Measurements from ENCODE around the gene AIMP1.
"Not testable (repeated sequence)": the region's sequence is repeated elsewhere in the genome, so short reads cannot be mapped to it uniquely, and the experiment has no call there.

The AIMP1 gene

DNA sequence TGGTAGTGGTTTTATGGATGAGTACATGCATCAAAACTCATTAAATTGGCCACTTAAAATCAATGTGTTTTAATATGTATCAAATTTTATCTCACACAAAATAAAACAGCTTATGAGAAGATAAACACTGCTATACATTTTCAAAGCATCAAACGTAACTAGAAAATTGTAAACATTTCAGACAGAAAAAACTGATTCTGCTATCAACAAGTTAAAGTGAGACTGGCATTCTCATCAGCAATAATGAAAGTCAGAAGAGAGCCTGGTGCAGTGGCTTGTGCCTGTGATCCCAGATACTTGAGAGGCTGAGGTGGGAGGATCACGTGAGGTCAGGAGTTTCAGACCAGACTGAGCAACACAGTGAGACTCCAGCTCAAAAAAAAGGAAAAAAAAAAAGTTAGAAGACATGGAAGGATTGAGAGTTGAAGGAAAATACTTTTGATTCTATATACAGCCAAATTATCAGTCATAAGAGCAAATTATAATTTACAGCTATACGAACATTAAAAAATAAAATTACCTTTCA is 3.3 kb upstream of the AIMP1 start:
- TF ChIP-seq, protein P1, sequence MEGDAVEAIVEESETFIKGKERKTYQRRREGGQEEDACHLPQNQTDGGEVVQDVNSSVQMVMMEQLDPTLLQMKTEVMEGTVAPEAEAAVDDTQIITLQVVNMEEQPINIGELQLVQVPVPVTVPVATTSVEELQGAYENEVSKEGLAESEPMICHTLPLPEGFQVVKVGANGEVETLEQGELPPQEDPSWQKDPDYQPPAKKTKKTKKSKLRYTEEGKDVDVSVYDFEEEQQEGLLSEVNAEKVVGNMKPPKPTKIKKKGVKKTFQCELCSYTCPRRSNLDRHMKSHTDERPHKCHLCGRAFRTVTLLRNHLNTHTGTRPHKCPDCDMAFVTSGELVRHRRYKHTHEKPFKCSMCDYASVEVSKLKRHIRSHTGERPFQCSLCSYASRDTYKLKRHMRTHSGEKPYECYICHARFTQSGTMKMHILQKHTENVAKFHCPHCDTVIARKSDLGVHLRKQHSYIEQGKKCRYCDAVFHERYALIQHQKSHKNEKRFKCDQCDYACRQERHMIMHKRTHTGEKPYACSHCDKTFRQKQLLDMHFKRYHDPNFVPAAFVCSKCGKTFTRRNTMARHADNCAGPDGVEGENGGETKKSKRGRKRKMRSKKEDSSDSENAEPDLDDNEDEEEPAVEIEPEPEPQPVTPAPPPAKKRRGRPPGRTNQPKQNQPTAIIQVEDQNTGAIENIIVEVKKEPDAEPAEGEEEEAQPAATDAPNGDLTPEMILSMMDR (IDR thresholded peaks at IDR 0.05; ENCODE audit: low read depth, low read length), result no peak
- no peak for DNase-seq (ENCODE audit: extremely low read depth, low read depth)

DNA sequence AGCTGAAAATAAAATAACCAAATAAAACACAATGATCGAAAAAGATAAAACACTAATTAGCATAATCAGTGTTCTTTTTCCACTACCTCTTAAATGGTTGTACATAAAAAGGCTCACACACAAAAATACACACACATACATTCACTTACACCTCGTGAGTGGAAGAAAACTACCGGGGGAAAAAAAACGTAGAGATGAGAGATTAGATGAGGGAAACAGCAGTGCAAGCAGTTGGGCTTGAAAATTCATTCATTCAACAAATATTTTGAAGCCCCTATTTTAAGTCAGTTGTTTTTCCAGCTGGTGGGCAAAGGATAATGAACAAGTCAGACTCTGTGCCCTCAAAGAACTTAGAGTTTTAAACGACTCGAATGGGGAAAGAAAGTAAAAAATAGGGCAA is 1.4 kb upstream of the AIMP1 start:
- DNase-seq (ENCODE audit: extremely low read depth, low read depth), result no peak
- TF ChIP-seq, protein P1 (IDR thresholded peaks at IDR 0.05; ENCODE audit: low read depth, low read length), result no peak

DNA sequence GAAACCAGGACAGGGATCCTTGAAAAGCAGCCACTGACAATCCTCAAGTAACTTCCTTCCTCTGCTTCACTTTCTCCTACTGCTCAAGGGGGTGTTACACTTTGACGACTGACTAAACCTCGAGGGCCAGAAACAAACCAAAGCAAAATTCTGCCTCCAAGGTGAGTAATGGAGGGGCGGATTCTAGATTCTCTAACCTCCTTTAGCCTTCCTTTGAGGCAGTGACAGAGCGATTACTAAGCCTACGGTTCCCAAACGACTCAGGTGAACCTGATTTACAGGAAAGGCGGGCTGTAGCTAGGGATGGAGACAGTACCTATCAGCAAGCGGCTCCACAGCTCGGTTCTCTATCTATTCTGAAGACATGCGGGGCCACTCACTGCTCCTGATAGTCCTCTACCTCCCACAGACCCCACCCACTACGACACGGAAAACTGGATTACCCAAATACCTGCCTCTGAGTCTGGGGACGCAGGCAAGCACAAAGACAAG is 828 bp upstream of the AIMP1 start:
- no peak for DNase-seq (ENCODE audit: extremely low read depth, low read depth)

DNA sequence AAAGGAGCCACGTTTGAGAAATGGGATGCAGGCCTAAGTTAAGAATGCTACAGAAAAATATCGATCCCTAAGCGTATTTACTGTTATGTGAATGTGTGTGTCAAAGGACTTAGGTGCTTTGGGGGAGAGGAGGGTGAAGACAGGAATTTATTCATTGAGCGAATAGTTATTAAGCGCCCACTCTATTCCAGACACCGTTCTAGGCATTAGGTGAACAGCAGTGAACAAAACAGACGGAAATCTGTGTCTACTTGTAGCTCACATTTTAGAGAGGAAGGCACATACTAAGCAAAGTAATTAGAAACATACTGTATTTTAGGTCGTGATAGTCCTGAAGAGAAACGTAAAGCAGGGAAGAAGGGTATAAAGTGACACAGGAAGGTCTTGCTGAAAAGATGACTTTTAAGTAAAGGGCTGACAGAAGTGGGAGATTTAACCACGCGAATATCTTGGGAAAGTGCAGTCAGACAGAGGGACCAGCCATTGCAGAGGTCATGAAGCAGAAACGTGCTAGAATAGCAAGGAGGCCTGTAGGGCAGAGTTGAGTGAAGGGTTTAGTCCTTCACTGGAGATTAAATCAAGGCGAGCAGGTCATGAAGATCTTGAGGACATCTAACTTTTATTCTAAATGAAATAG is 541 bp downstream of the AIMP1 start:
- no peak for DNase-seq (ENCODE audit: extremely low read depth, low read depth)
- TF ChIP-seq, protein P1 (IDR thresholded peaks at IDR 0.05; ENCODE audit: low read depth, low read length), result no peak

More for the DNA sequence above, 828 bp upstream of the AIMP1 start:
- TF ChIP-seq, protein P1 (IDR thresholded peaks at IDR 0.05; ENCODE audit: low read depth, low read length), result no peak

DNA sequence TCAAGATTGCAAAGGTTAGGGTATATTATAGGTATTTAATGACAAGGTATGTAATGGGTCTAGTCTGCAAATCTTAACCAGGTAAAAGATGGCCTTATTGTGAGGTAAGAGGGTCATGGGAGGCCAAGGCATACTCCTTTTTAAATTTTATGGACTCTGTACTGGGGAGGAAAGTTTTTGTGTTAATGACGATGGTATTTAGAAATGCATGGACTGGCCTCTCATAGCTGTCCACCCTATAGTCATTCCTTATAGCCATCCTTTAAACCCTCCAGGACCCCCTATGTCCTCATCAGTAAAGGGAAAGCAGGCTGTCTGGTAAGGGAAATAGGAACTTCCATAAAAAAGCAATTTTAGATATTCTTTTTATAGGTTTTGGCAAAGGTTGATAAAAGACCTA is 1.5 kb downstream of the AIMP1 start:
- no peak for DNase-seq (ENCODE audit: extremely low read depth, low read depth)
- TF ChIP-seq, protein P1 (IDR thresholded peaks at IDR 0.05; ENCODE audit: low read depth, low read length), result no peak

DNA sequence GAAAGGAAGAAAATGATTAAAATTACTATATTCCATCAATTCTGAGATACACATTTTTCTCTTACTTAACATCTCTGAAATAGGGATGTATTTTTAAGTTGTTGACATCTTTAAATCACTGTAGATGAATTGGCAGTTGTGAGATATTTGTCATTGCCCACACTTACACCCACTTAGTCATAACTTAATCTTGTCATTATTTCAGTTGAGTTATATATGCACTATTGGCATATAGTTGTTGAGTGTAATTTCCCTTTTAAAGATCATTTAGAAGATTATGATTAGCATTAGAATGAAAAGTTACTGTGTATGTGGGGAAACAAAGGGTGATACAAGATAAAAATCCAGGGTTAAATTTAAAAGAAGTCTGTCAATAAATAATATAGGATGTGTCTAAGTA is 2.2 kb downstream of the AIMP1 start:
- DNase-seq (ENCODE audit: extremely low read depth, low read depth), result no peak
- TF ChIP-seq, protein P1 (IDR thresholded peaks at IDR 0.05; ENCODE audit: low read depth, low read length), result no peak

DNA sequence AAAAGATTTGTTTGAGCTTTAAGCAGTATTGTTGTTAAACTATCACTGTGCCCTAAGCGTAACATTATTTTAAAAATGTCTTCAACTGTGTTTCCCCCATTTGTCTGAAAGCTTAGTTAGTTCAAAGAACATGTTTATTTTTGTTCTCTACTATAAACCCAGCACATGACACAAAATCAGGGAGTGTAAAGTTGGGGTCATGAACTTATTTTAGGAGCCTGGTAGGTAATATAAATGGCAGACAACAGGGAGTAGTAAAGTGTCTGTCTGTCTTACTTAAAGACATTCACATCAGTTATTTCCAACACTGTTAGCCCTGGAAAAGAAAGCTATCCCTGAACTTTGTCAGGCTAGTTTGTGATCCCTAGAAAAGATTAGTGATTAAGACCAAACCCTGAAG is 3.9 kb downstream of the AIMP1 start:
- TF ChIP-seq, protein P1 (IDR thresholded peaks at IDR 0.05; ENCODE audit: low read depth, low read length), result no peak
- no peak for DNase-seq (ENCODE audit: extremely low read depth, low read depth)

DNA sequence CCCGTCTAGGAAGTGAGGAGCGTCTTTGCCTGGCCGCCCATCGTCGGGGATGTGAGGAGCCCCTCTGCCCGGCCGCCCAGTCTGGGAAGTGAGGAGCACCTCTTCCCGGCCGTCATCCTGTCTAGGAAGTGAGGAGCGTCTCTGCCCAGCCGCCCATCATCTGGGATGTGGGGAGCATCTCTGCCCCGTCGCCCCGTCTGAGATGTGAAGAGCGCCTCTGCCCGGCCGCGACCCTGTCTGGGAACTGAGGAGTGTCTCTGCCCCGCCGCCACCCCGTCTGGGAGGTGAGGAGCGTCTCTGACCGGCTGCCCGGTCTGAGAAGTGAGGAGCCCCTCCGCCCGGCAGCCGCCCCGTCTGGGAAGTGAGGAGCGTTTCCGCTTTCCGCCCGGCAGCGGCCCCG is 4.8 kb downstream of the AIMP1 start:
- not testable (repeated sequence) for DNase-seq (ENCODE audit: extremely low read depth, low read depth)

DNA sequence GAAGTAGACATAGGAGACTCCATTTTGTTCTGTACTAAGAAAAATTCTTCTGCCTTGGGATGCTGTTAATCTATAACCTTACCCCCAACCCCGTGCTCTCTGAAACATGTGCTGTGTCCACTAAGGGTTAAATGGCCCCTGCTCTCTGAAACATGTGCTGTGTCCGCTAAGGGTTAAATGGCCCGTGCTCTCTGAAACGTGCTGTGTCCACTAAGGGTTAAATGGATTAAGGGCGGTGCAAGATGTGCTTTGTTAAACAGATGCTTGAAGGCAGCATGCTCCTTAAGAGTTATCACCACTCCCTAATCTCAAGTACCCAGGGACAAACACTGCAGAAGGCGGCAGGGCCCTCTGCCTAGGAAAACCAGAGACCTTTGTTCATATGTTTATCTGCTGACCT is 5.5 kb downstream of the AIMP1 start:
- not testable (repeated sequence) for DNase-seq (ENCODE audit: extremely low read depth, low read depth)
